Measurements from ENCODE around the gene MAPKAPK2.

DNA sequence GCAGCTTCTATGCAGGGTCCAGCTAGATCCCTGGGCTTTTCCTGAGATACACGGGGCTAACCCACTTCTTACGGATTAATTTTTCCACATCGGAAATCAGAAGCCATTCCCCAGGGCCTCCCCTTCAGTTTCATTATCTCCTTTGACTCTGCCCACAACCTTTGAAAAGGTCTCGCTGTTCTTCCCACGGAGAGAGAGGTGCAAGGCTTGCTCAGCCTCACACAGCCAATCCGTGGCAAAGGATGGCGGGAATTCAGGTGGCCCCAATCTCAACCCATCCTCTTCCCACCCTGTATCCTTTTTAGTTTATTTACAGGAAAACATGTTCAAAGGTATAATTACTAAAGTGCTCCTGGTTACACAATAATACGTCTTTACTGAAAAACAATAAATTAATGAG is 702 bp upstream of the MAPKAPK2 start:
- TF ChIP-seq, protein P1, sequence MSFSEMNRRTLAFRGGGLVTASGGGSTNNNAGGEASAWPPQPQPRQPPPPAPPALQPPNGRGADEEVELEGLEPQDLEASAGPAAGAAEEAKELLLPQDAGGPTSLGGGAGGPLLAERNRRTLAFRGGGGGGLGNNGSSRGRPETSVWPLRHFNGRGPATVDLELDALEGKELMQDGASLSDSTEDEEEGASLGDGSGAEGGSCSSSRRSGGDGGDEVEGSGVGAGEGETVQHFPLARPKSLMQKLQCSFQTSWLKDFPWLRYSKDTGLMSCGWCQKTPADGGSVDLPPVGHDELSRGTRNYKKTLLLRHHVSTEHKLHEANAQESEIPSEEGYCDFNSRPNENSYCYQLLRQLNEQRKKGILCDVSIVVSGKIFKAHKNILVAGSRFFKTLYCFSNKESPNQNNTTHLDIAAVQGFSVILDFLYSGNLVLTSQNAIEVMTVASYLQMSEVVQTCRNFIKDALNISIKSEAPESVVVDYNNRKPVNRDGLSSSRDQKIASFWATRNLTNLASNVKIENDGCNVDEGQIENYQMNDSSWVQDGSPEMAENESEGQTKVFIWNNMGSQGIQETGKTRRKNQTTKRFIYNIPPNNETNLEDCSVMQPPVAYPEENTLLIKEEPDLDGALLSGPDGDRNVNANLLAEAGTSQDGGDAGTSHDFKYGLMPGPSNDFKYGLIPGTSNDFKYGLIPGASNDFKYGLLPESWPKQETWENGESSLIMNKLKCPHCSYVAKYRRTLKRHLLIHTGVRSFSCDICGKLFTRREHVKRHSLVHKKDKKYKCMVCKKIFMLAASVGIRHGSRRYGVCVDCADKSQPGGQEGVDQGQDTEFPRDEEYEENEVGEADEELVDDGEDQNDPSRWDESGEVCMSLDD (tag by site-specific recombination; IDR thresholded peaks at IDR 0.05): no peak
- TF ChIP-seq, protein P2, sequence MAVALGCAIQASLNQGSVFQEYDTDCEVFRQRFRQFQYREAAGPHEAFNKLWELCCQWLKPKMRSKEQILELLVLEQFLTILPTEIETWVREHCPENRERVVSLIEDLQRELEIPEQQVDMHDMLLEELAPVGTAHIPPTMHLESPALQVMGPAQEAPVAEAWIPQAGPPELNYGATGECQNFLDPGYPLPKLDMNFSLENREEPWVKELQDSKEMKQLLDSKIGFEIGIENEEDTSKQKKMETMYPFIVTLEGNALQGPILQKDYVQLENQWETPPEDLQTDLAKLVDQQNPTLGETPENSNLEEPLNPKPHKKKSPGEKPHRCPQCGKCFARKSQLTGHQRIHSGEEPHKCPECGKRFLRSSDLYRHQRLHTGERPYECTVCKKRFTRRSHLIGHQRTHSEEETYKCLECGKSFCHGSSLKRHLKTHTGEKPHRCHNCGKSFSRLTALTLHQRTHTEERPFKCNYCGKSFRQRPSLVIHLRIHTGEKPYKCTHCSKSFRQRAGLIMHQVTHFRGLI (tag by site-specific recombination; IDR thresholded peaks at IDR 0.05): no peak
- TF ChIP-seq, protein P3, sequence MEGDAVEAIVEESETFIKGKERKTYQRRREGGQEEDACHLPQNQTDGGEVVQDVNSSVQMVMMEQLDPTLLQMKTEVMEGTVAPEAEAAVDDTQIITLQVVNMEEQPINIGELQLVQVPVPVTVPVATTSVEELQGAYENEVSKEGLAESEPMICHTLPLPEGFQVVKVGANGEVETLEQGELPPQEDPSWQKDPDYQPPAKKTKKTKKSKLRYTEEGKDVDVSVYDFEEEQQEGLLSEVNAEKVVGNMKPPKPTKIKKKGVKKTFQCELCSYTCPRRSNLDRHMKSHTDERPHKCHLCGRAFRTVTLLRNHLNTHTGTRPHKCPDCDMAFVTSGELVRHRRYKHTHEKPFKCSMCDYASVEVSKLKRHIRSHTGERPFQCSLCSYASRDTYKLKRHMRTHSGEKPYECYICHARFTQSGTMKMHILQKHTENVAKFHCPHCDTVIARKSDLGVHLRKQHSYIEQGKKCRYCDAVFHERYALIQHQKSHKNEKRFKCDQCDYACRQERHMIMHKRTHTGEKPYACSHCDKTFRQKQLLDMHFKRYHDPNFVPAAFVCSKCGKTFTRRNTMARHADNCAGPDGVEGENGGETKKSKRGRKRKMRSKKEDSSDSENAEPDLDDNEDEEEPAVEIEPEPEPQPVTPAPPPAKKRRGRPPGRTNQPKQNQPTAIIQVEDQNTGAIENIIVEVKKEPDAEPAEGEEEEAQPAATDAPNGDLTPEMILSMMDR (tag by site-specific recombination; IDR thresholded peaks at IDR 0.05): no peak
- no peak for TF ChIP-seq ZNF548 (tag by site-specific recombination; IDR thresholded peaks at IDR 0.05)
- TF ChIP-seq, protein P4, sequence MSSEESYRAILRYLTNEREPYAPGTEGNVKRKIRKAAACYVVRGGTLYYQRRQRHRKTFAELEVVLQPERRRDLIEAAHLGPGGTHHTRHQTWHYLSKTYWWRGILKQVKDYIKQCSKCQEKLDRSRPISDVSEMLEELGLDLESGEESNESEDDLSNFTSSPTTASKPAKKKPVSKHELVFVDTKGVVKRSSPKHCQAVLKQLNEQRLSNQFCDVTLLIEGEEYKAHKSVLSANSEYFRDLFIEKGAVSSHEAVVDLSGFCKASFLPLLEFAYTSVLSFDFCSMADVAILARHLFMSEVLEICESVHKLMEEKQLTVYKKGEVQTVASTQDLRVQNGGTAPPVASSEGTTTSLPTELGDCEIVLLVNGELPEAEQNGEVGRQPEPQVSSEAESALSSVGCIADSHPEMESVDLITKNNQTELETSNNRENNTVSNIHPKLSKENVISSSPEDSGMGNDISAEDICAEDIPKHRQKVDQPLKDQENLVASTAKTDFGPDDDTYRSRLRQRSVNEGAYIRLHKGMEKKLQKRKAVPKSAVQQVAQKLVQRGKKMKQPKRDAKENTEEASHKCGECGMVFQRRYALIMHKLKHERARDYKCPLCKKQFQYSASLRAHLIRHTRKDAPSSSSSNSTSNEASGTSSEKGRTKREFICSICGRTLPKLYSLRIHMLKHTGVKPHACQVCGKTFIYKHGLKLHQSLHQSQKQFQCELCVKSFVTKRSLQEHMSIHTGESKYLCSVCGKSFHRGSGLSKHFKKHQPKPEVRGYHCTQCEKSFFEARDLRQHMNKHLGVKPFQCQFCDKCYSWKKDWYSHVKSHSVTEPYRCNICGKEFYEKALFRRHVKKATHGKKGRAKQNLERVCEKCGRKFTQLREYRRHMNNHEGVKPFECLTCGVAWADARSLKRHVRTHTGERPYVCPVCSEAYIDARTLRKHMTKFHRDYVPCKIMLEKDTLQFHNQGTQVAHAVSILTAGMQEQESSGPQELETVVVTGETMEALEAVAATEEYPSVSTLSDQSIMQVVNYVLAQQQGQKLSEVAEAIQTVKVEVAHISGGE (tag by site-specific recombination; conservative IDR thresholded peaks at IDR 0.05; ENCODE audit: low read depth): no peak

All from HEK293 (cell line).